ENCODE data around the gene C2orf15.
"Not testable (repeated sequence)": the region's sequence is repeated elsewhere in the genome, so short reads cannot be mapped to it uniquely, and the experiment has no call there.

- not testable (repeated sequence) for TF ChIP-seq CTCF, EP300, POLR2AphosphoS5 (IDR thresholded peaks at IDR 0.05)
Observed at GRCh38 chr2:99135044-99135556, 6.4 kb upstream of the C2orf15 start.

Data from esophagus muscularis mucosa (tissue), 4 donors.